Activated CD8-positive, alpha-beta memory T cell treated with anti-CD3 and anti-CD28 coated beads, Interleukin-2, amount 10 ng/mL, durations not matched to agents 7 days and 5 days (primary cell): ENCODE data around the gene AGAP9. TPM values are rescaled to one million over a fixed set of nuclear protein-coding genes. Genes with fewer than 3 reads are reported as not detected.
"Not testable (repeated sequence)": the region's sequence is repeated elsewhere in the genome, so short reads cannot be mapped to it uniquely, and the experiment has no call there.

Source experiments
- ATAC-seq: fragments of 150-1000 bp; cut with Tn5 transposase; one replicate; pipeline ENCODE4 v1.10.0; 2021; ENCODE audit warnings: moderate library complexity
- CTCF ChIA-PET: fragments of 350-600 bp; sonication (Branson Sonifier 250); formaldehyde crosslinking; loops from one replicate; lab custom pipeline; 2021; ENCODE audit warnings: antibody characterized with exemption; lab: Charles Lee
- DNase-seq: peaks from one replicate; pipeline ENCODE4 v3.0.0-alpha.2; 2020
- H3K27ac Mint-ChIP-seq: one replicate; pipeline ENCODE4 v1.8.0; 2021; ENCODE audit warnings: mild to moderate bottlenecking, mixed read lengths
- H3K27me3 Mint-ChIP-seq: one replicate; pipeline ENCODE4 v1.8.0; 2021; ENCODE audit warnings: mixed read lengths
- H3K36me3 Mint-ChIP-seq: one replicate; pipeline ENCODE4 v1.8.0; 2021; ENCODE audit warnings: mild to moderate bottlenecking, mixed read lengths
- H3K4me1 Mint-ChIP-seq: one replicate; pipeline ENCODE4 v1.8.0; 2021; ENCODE audit warnings: mixed read lengths
- H3K4me3 Mint-ChIP-seq: one replicate; pipeline ENCODE4 v1.8.0; 2021; ENCODE audit warnings: mild to moderate bottlenecking, moderate library complexity, mixed read lengths
- H3K9me3 Mint-ChIP-seq: one replicate; pipeline ENCODE4 v1.8.0; 2022; ENCODE audit warnings: low read depth, mixed read lengths
- total RNA-seq, 2 experiments: library from RNA; stranded (reverse); gene quantifications; one replicate each; pipeline ENCODE4 v1.2.3, GENCODE V29; 2021

Gene AGAP9
- total RNA-seq, 2 experiments from 2014 or later = 1.8 to 3.8 TPM

GRCh38 chr10:47458466-47459154 lies 64.8 kb downstream of the AGAP9 start:
- Mint-ChIP-seq H3K9me3 (no peaks in the 10 kb centered on the region), H3K4me3 (no peak overlapping the region), H3K4me1 (peaks cover 2% of the 10 kb centered on the region), H3K27me3 (peaks cover 30% of the 10 kb centered on the region), H3K36me3 (no peaks in the 10 kb centered on the region), H3K27ac (no peak overlapping the region)
- no peak for ATAC-seq
- CTCF ChIA-PET = no interaction called here
- DNase-seq = no peak

GRCh38 chr10:47457826-47458225 lies 65.6 kb downstream of the AGAP9 start:
- CTCF ChIA-PET = no interaction called here
- peaks cover 33% of the 10 kb centered on the region for H3K27me3 Mint-ChIP-seq
- no peaks in the 10 kb centered on the region for H3K9me3 Mint-ChIP-seq
- no peak for ATAC-seq
- H3K27ac Mint-ChIP-seq = no peak overlapping the region
- H3K36me3 Mint-ChIP-seq = no peaks in the 10 kb centered on the region
- peak; percentile 25 for DNase-seq
- H3K4me1 Mint-ChIP-seq = peaks cover 2% of the 10 kb centered on the region
- H3K4me3 Mint-ChIP-seq = no peak overlapping the region

- H3K4me1 Mint-ChIP-seq = peaks cover 2% of the 10 kb centered on the region
- peaks cover 33% of the 10 kb centered on the region for H3K27me3 Mint-ChIP-seq
- DNase-seq (peak; percentile 12), ATAC-seq (no peak)
- CTCF ChIA-PET = no interaction called here
- no peak overlapping the region for H3K27ac Mint-ChIP-seq
- no peaks in the 10 kb centered on the region for H3K9me3 Mint-ChIP-seq
- no peaks in the 10 kb centered on the region for H3K36me3 Mint-ChIP-seq
- no peak overlapping the region for H3K4me3 Mint-ChIP-seq
These were observed 66.0 kb downstream of the AGAP9 start for GRCh38 chr10:47457528-47457820.

- peaks cover 2% of the 10 kb centered on the region for H3K4me1 Mint-ChIP-seq
- H3K9me3 Mint-ChIP-seq = no peaks in the 10 kb centered on the region
- H3K4me3 Mint-ChIP-seq = no peak overlapping the region
- CTCF ChIA-PET = no interaction called here
- no peak overlapping the region for H3K27ac Mint-ChIP-seq
- no peaks in the 10 kb centered on the region for H3K36me3 Mint-ChIP-seq
- ATAC-seq (no peak), DNase-seq (peak; percentile 19)
- H3K27me3 Mint-ChIP-seq = peaks cover 33% of the 10 kb centered on the region
These were observed 66.5 kb downstream of the AGAP9 start for GRCh38 chr10:47456794-47457527.

GRCh38 chr10:47456079-47456785 lies 67.2 kb downstream of the AGAP9 start:
- ATAC-seq (no peak), DNase-seq (peak; percentile 23)
- peaks cover 2% of the 10 kb centered on the region for H3K4me1 Mint-ChIP-seq
- H3K9me3 Mint-ChIP-seq = no peaks in the 10 kb centered on the region
- no peak overlapping the region for H3K4me3 Mint-ChIP-seq
- no peak overlapping the region for H3K27ac Mint-ChIP-seq
- H3K27me3 Mint-ChIP-seq = peaks cover 33% of the 10 kb centered on the region
- CTCF ChIA-PET = no interaction called here
- H3K36me3 Mint-ChIP-seq = no peaks in the 10 kb centered on the region

GRCh38 chr10:47455350-47456078 lies 67.9 kb downstream of the AGAP9 start:
- H3K4me1 Mint-ChIP-seq, H3K36me3 Mint-ChIP-seq, H3K9me3 Mint-ChIP-seq, ATAC-seq, H3K27ac Mint-ChIP-seq, H3K4me3 Mint-ChIP-seq, CTCF ChIA-PET: not testable (repeated sequence)
- peak; percentile 36 for DNase-seq
- peaks cover 31% of the 10 kb centered on the region for H3K27me3 Mint-ChIP-seq

- ATAC-seq (no peak), DNase-seq (peak; percentile 19)
- Mint-ChIP-seq H3K4me3 (no peak overlapping the region), H3K27me3 (peaks cover 31% of the 10 kb centered on the region), H3K9me3 (no peaks in the 10 kb centered on the region), H3K4me1 (no peaks in the 10 kb centered on the region), H3K36me3 (no peaks in the 10 kb centered on the region), H3K27ac (no peak overlapping the region)
- CTCF ChIA-PET = no interaction called here
These were observed 68.7 kb downstream of the AGAP9 start for GRCh38 chr10:47454780-47455058.

- ATAC-seq (no peak), DNase-seq (peak; percentile 15)
- peaks cover under 1% of the 10 kb centered on the region for H3K4me1 Mint-ChIP-seq
- H3K27ac Mint-ChIP-seq = no peak overlapping the region
- no peaks in the 10 kb centered on the region for H3K36me3 Mint-ChIP-seq
- peaks cover 28% of the 10 kb centered on the region for H3K27me3 Mint-ChIP-seq
- no peaks in the 10 kb centered on the region for H3K9me3 Mint-ChIP-seq
- H3K4me3 Mint-ChIP-seq = no peak overlapping the region
- CTCF ChIA-PET = no interaction called here
These were observed 69.2 kb downstream of the AGAP9 start for GRCh38 chr10:47454008-47454779.

GRCh38 chr10:47453141-47454007 lies 70.1 kb downstream of the AGAP9 start:
- no peak overlapping the region for H3K4me3 Mint-ChIP-seq
- H3K27me3 Mint-ChIP-seq = peaks cover 25% of the 10 kb centered on the region
- ATAC-seq = no peak
- no peak overlapping the region for H3K27ac Mint-ChIP-seq
- DNase-seq = peak; percentile 8
- CTCF ChIA-PET = no interaction called here
- H3K36me3 Mint-ChIP-seq = no peaks in the 10 kb centered on the region
- no peaks in the 10 kb centered on the region for H3K9me3 Mint-ChIP-seq
- H3K4me1 Mint-ChIP-seq = peaks cover 7% of the 10 kb centered on the region

GRCh38 chr10:47452495-47453140 lies 70.8 kb downstream of the AGAP9 start:
- H3K9me3 Mint-ChIP-seq = peaks cover 4% of the 10 kb centered on the region
- CTCF ChIA-PET = no interaction called here
- peaks cover 21% of the 10 kb centered on the region for H3K27me3 Mint-ChIP-seq
- no peak overlapping the region for H3K27ac Mint-ChIP-seq
- no peak overlapping the region for H3K4me3 Mint-ChIP-seq
- peaks cover 14% of the 10 kb centered on the region for H3K4me1 Mint-ChIP-seq
- ATAC-seq (no peak), DNase-seq (peak; percentile 30)
- no peaks in the 10 kb centered on the region for H3K36me3 Mint-ChIP-seq

- Mint-ChIP-seq H3K9me3 (peaks cover 4% of the 10 kb centered on the region), H3K4me3 (no peak overlapping the region), H3K27me3 (peaks cover 18% of the 10 kb centered on the region), H3K27ac (no peak overlapping the region), H3K4me1 (peaks cover 14% of the 10 kb centered on the region), H3K36me3 (no peaks in the 10 kb centered on the region)
- CTCF ChIA-PET = no interaction called here
- DNase-seq (no peak), ATAC-seq (no peak)
These were observed 71.4 kb downstream of the AGAP9 start for GRCh38 chr10:47451998-47452494.
